ENCODE measurements around the gene STAP1.

- TF ChIP-seq, protein P1, sequence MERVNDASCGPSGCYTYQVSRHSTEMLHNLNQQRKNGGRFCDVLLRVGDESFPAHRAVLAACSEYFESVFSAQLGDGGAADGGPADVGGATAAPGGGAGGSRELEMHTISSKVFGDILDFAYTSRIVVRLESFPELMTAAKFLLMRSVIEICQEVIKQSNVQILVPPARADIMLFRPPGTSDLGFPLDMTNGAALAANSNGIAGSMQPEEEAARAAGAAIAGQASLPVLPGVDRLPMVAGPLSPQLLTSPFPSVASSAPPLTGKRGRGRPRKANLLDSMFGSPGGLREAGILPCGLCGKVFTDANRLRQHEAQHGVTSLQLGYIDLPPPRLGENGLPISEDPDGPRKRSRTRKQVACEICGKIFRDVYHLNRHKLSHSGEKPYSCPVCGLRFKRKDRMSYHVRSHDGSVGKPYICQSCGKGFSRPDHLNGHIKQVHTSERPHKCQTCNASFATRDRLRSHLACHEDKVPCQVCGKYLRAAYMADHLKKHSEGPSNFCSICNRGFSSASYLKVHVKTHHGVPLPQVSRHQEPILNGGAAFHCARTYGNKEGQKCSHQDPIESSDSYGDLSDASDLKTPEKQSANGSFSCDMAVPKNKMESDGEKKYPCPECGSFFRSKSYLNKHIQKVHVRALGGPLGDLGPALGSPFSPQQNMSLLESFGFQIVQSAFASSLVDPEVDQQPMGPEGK (CRISPR knock-in tag; IDR thresholded peaks at IDR 0.05; ENCODE audit: borderline replicate concordance): no peak
- TF ChIP-seq ZNF565 (CRISPR knock-in tag; conservative IDR thresholded peaks at IDR 0.05; ENCODE audit: low read depth): no peak
- no peak for TF ChIP-seq CREB5 (CRISPR knock-in tag; IDR thresholded peaks at IDR 0.05; ENCODE audit: low read depth)
- TF ChIP-seq, protein P2, sequence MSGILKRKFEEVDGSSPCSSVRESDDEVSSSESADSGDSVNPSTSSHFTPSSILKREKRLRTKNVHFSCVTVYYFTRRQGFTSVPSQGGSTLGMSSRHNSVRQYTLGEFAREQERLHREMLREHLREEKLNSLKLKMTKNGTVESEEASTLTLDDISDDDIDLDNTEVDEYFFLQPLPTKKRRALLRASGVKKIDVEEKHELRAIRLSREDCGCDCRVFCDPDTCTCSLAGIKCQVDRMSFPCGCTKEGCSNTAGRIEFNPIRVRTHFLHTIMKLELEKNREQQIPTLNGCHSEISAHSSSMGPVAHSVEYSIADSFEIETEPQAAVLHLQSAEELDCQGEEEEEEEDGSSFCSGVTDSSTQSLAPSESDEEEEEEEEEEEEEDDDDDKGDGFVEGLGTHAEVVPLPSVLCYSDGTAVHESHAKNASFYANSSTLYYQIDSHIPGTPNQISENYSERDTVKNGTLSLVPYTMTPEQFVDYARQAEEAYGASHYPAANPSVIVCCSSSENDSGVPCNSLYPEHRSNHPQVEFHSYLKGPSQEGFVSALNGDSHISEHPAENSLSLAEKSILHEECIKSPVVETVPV (CRISPR knock-in tag; IDR thresholded peaks at IDR 0.05): no peak
- TF ChIP-seq BACH2 (CRISPR knock-in tag; IDR thresholded peaks at IDR 0.05; ENCODE audit: borderline replicate concordance): no peak
- TF ChIP-seq TCF4 (CRISPR knock-in tag; IDR thresholded peaks at IDR 0.05; ENCODE audit: borderline replicate concordance): no peak
- no peak for TF ChIP-seq OSR1 (CRISPR knock-in tag; IDR thresholded peaks at IDR 0.05)
- no peak for TF ChIP-seq POU6F1 (CRISPR knock-in tag; IDR thresholded peaks at IDR 0.05; ENCODE audit: borderline replicate concordance, low read depth)
- no peak for TF ChIP-seq ZC3H10 (CRISPR knock-in tag; IDR thresholded peaks at IDR 0.05)
- TF ChIP-seq CSDC2 (CRISPR knock-in tag; IDR thresholded peaks at IDR 0.05): no peak
- no peak for TF ChIP-seq RARB (CRISPR knock-in tag; IDR thresholded peaks at IDR 0.05)
- TF ChIP-seq ZFP3 (CRISPR knock-in tag; IDR thresholded peaks at IDR 0.05): no peak
- no peak for TF ChIP-seq SNAI2 (CRISPR knock-in tag; IDR thresholded peaks at IDR 0.05)
- no peak for TF ChIP-seq ISL1 (CRISPR knock-in tag; IDR thresholded peaks at IDR 0.05)
Observed at GRCh38 chr4:67593741-67594175, 35.2 kb downstream of the STAP1 start.

Measured in SK-N-SH treated with all-trans-retinoic acid at 6 μM for 48 hours (cell line).